ENCODE data around the gene HLA-DMA. TPM values are rescaled to one million over a fixed set of nuclear protein-coding genes. Genes with fewer than 3 reads are reported as not detected.
A peak's percentile ranks its signal among the peaks of the same experiment; 100 is the strongest.

The HLA-DMA gene
- total and polyA plus RNA-seq, 2 of the 13 experiments (the other 11 are each of a cell fraction or from before 2014, with no cell fraction given): 0.70 to 0.71 TPM

DNA sequence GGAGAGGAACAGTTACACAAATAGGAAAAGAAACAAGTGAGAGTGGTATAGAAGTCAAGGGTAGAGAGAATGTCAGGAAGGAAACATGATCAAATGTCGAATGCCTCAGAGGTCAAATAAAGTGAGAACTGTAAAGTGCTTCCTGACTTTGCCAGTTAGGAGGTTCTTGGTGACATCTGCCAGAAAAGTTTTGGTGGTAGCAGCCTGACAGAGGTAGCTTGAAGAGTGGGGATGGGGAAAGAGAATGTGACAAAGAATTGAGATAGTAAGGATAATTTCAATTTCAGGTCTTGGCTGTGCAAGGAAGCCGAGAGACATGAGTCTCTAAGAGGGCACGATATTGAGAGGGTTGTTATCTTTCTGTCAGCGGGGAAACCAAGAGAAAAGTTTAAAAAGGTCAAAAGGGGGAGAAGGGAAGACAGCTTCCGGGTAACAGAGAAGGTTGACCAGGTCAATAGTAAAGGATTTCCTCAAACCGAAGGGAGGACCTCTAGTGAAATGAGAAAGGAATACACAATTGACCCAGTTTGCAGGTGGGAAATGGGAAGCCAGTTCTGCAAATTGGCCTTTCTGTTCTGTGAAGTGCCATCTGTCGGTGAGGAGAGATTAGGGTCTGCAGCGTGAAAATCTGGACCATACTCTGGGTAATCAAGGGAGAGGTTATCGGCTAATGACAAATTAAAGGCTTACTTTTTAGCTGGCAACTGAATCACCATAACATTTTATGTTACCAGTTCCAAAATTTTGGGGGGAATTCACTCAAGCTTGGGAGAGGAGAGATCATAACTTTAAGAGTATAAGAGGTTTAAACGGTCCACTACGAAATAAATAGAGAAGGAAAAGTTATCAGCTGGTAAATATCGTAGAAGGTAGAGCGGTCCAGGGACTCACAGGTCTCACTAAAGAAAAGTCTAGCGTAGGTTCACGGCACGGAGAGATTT is 14.5 kb upstream of the HLA-DMA start (continued):
- TF ChIP-seq, protein P1, sequence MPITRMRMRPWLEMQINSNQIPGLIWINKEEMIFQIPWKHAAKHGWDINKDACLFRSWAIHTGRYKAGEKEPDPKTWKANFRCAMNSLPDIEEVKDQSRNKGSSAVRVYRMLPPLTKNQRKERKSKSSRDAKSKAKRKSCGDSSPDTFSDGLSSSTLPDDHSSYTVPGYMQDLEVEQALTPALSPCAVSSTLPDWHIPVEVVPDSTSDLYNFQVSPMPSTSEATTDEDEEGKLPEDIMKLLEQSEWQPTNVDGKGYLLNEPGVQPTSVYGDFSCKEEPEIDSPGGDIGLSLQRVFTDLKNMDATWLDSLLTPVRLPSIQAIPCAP (CRISPR knock-in tag; IDR thresholded peaks at IDR 0.05; ENCODE audit: low read depth): no peak
- TF ChIP-seq ZNF629 (CRISPR knock-in tag; conservative IDR thresholded peaks at IDR 0.05) (peak; percentile 98), HNRNPK (IDR thresholded peaks at IDR 0.05; ENCODE audit: low read depth, low read length, poor library complexity, severe bottlenecking) (no peak), ZNF34 (CRISPR knock-in tag; IDR thresholded peaks at IDR 0.05; ENCODE audit: borderline replicate concordance) (no peak), JDP2 (CRISPR knock-in tag; IDR thresholded peaks at IDR 0.05; ENCODE audit: borderline replicate concordance) (no peak), PPARG (CRISPR knock-in tag; conservative IDR thresholded peaks at IDR 0.05) (no peak), ZNF607 (CRISPR knock-in tag; IDR thresholded peaks at IDR 0.05; ENCODE audit: borderline replicate concordance) (0 out of 2 replicates have a peak, but pooled peaks have one; percentile 47), SOX5 (CRISPR knock-in tag; IDR thresholded peaks at IDR 0.05; ENCODE audit: borderline replicate concordance) (peak; percentile 38; the same call in 1 of the 2 replicates), ZNF792 (CRISPR knock-in tag; IDR thresholded peaks at IDR 0.05) (no peak), SNAI1 (CRISPR knock-in tag; IDR thresholded peaks at IDR 0.05; ENCODE audit: borderline replicate concordance) (peak; percentile 66; the same call in 1 of the 2 replicates), NFATC3 (CRISPR knock-in tag; IDR thresholded peaks at IDR 0.05) (no peak), HNRNPUL1 (IDR thresholded peaks at IDR 0.05; ENCODE audit: low read depth, low read length) (no peak), NRL (CRISPR knock-in tag; IDR thresholded peaks at IDR 0.05; ENCODE audit: borderline replicate concordance) (no peak), TEAD3 (CRISPR knock-in tag; optimal IDR thresholded peaks at IDR 0.05; ENCODE audit: borderline replicate concordance) (no peak)
- TF ChIP-seq, protein P2, sequence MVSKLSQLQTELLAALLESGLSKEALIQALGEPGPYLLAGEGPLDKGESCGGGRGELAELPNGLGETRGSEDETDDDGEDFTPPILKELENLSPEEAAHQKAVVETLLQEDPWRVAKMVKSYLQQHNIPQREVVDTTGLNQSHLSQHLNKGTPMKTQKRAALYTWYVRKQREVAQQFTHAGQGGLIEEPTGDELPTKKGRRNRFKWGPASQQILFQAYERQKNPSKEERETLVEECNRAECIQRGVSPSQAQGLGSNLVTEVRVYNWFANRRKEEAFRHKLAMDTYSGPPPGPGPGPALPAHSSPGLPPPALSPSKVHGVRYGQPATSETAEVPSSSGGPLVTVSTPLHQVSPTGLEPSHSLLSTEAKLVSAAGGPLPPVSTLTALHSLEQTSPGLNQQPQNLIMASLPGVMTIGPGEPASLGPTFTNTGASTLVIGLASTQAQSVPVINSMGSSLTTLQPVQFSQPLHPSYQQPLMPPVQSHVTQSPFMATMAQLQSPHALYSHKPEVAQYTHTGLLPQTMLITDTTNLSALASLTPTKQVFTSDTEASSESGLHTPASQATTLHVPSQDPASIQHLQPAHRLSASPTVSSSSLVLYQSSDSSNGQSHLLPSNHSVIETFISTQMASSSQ (IDR thresholded peaks at IDR 0.05; ENCODE audit: low read depth): 0 out of 2 replicates have a peak, but pooled peaks have one; percentile 8
- TF ChIP-seq, protein P2 (CRISPR knock-in tag; IDR thresholded peaks at IDR 0.05; ENCODE audit: borderline replicate concordance): peak; percentile 14; the same call in 1 of the 2 replicates
- TF ChIP-seq, protein P3, sequence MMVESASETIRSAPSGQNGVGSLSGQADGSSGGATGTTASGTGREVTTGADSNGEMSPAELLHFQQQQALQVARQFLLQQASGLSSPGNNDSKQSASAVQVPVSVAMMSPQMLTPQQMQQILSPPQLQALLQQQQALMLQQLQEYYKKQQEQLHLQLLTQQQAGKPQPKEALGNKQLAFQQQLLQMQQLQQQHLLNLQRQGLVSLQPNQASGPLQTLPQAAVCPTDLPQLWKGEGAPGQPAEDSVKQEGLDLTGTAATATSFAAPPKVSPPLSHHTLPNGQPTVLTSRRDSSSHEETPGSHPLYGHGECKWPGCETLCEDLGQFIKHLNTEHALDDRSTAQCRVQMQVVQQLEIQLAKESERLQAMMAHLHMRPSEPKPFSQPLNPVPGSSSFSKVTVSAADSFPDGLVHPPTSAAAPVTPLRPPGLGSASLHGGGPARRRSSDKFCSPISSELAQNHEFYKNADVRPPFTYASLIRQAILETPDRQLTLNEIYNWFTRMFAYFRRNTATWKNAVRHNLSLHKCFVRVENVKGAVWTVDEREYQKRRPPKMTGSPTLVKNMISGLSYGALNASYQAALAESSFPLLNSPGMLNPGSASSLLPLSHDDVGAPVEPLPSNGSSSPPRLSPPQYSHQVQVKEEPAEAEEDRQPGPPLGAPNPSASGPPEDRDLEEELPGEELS (CRISPR knock-in tag; IDR thresholded peaks at IDR 0.05): peak; percentile 39
- TF ChIP-seq, protein P4, sequence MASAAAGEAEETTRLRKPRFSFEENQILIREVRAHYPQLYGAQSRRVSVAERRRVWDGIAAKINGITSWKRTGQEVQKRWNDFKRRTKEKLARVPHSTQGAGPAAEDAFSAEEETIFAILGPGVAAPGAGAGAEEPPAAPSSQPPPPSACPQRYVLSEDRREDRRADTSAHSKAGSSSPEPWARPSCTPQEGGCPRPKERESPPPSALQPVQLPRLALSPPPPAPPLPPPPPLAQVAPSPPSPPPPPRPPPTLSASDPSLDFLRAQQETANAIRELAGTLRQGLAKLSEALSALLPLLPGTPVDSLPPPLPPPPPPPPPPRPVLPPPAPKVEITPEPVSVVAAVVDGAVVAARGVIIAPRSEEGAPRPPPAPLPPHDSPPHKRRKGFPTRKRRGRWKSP (CRISPR knock-in tag; IDR thresholded peaks at IDR 0.05): no peak
- TF ChIP-seq, protein P5, sequence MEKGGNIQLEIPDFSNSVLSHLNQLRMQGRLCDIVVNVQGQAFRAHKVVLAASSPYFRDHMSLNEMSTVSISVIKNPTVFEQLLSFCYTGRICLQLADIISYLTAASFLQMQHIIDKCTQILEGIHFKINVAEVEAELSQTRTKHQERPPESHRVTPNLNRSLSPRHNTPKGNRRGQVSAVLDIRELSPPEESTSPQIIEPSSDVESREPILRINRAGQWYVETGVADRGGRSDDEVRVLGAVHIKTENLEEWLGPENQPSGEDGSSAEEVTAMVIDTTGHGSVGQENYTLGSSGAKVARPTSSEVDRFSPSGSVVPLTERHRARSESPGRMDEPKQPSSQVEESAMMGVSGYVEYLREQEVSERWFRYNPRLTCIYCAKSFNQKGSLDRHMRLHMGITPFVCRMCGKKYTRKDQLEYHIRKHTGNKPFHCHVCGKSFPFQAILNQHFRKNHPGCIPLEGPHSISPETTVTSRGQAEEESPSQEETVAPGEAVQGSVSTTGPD (CRISPR knock-in tag; IDR thresholded peaks at IDR 0.05): no peak; the same call in 1 of the 2 replicates
